HL-60 (cell line): ENCODE results near the gene ZBTB42.

ENCODE experiments used
- POLR2AphosphoS5 ChIP-seq: IDR thresholded peaks from 2 replicates; pipeline ENCODE4 v1.6.1; 2012; ENCODE audit warnings: low read depth
- TF ChIP-seq, protein P1 (sequence below): IDR thresholded peaks from one replicate; pipeline ENCODE4 v1.5.1; 2011; ENCODE audit warnings: low read length, control low read depth, inconsistent platforms; ENCODE audit not compliant: insufficient read depth

DNA sequence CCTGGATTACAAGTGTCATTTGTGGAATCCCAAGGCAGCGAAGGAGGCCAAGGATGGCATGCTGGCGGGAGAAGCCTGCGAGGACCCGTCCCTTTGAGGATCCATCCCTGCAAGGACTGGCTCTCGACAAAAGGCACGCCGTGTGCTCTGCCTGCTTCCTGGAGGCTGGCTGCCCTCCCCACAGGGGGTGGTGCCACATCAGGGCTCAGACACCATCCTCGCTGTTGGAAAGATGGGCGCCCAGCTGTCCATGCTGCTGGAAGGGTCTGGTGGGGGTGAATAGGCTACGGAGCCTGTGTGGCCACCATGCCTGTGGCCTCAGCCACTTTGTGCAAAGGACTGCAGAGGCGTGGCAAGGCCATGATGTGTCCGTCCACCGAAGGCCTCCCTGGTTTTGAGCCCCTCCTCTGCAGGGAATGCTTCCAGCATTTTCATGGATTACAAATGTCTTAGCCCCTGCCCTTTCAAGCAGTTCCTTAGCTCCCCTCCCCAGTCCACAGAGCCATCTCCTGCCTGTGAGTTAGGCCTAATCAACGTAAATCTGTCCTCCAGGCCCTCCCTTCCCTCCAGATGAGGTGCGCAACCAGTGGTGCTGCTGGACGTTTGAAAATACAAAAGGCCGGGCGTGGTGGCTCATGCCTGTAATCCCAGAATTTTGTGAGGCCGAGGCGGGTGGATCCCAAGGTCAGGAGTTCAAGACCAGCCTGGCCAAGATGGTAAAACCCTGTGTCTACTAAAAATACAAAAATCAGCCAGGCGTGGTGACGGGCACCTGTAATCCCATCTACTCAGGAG lies 22.1 kb downstream of the ZBTB42 start:
- no peak for TF ChIP-seq POLR2AphosphoS5
- TF ChIP-seq, protein P1, sequence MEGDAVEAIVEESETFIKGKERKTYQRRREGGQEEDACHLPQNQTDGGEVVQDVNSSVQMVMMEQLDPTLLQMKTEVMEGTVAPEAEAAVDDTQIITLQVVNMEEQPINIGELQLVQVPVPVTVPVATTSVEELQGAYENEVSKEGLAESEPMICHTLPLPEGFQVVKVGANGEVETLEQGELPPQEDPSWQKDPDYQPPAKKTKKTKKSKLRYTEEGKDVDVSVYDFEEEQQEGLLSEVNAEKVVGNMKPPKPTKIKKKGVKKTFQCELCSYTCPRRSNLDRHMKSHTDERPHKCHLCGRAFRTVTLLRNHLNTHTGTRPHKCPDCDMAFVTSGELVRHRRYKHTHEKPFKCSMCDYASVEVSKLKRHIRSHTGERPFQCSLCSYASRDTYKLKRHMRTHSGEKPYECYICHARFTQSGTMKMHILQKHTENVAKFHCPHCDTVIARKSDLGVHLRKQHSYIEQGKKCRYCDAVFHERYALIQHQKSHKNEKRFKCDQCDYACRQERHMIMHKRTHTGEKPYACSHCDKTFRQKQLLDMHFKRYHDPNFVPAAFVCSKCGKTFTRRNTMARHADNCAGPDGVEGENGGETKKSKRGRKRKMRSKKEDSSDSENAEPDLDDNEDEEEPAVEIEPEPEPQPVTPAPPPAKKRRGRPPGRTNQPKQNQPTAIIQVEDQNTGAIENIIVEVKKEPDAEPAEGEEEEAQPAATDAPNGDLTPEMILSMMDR: no peak
